ENCODE measurements around the gene STK11.

GRCh38 chr19:1220477-1220930 is 14.9 kb downstream of the STK11 start:
- TF ChIP-seq CTCF (IDR thresholded peaks at IDR 0.05) (no peak), POLR2A (IDR thresholded peaks at IDR 0.05) (no peak)
